C4-2B (cell line): Measurements from ENCODE around the gene ANKRD33B.

ENCODE experiments used
- H3K27ac ChIP-seq: fragments of 450-650 bp; 2 replicates; pipeline ENCODE4 v1.5.1; 2017
- ZFX ChIP-seq: fragments of 450-650 bp; IDR thresholded peaks from 2 replicates; pipeline ENCODE4 v1.6.1; 2017
- TF ChIP-seq, protein P1 (sequence below): fragments of 450-650 bp; conservative IDR thresholded peaks from 2 replicates; pipeline ENCODE4 v1.5.1; 2017; ENCODE audit warnings: mild to moderate bottlenecking

The ANKRD33B gene

DNA sequence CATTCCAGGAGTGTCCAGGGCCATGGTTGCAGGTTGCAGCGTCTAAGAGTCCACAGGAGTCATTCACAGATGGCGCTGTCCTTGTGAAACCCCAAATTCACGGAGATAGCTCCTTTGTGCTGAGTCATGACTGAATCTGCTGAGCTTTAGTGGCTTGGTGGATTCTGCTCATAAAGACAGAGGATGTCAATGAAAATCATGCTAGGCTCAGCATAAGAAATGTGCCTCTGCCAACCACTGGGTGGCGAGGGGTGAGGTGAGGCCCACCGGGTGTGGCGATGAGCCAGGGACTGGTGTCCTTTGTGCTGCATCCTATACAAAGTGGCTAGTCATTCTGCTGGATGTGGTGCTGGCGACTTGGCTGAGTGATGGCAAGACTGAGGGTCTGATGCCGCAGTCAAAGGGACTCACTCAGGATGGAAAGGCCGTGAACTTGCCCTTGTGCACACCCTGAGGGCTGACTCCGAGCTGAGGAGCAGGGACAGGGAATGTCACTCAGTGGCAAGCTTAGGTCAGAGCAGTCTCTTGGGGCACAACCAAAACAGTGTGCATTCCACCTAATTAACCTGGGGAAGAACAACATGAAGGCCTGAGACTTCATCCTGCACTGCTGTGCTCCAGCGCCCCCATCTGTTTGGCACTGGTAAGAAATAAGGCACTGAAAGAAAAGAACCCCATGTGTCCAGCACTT is 125.7 kb downstream of the ANKRD33B start:
- TF ChIP-seq, protein P1, sequence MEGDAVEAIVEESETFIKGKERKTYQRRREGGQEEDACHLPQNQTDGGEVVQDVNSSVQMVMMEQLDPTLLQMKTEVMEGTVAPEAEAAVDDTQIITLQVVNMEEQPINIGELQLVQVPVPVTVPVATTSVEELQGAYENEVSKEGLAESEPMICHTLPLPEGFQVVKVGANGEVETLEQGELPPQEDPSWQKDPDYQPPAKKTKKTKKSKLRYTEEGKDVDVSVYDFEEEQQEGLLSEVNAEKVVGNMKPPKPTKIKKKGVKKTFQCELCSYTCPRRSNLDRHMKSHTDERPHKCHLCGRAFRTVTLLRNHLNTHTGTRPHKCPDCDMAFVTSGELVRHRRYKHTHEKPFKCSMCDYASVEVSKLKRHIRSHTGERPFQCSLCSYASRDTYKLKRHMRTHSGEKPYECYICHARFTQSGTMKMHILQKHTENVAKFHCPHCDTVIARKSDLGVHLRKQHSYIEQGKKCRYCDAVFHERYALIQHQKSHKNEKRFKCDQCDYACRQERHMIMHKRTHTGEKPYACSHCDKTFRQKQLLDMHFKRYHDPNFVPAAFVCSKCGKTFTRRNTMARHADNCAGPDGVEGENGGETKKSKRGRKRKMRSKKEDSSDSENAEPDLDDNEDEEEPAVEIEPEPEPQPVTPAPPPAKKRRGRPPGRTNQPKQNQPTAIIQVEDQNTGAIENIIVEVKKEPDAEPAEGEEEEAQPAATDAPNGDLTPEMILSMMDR: peak; percentile 46
- TF ChIP-seq ZFX: no peak
- no peak overlapping the region; the same call in 1 of the 2 replicates for H3K27ac ChIP-seq

DNA sequence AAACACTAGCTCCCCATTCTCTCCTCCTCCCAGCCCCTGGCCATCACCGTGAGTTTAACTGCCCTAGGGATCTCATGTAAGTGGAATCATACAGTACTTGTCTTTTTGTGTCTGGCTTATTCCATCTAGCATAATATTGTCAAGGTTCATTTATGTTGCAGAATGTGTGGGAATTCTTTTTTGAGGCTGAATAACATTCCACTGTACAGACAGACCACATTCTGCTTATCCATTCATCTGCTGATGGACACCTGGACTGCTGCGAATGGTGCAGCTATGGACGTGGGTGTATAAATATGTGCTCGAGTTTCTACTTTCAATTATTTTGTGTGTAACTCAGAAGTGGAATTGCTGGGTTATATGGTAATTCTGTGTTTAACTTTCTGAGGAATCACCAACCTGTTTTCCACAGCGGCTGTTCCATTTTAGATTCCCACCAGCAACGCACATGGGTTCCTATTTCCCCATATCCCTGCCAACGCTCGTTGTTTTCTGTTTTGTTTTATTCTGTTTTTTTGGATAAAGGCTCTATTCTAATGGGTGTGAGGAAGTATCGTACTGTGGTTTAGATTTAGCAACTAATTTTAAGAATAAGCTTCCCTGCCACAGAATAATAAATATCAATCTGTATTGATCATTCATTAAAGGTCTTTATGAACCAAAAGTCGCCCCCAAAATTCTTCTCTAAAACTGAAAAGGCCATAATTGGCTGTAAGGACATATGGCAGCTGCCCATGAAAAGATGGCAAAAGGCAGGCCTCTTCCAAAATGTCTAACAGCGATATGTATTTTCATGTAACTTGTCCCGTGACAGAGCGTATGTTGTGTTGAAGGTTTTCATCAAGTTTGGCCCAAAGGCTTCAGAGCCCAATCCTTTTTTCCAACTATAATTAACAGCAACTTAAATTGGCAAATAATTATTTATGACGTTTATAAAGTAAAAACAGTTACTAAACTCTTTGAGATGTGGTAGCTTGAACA is 126.9 kb downstream of the ANKRD33B start:
- TF ChIP-seq, protein P1: no peak
- no peak for TF ChIP-seq ZFX
- no peak overlapping the region for H3K27ac ChIP-seq

DNA sequence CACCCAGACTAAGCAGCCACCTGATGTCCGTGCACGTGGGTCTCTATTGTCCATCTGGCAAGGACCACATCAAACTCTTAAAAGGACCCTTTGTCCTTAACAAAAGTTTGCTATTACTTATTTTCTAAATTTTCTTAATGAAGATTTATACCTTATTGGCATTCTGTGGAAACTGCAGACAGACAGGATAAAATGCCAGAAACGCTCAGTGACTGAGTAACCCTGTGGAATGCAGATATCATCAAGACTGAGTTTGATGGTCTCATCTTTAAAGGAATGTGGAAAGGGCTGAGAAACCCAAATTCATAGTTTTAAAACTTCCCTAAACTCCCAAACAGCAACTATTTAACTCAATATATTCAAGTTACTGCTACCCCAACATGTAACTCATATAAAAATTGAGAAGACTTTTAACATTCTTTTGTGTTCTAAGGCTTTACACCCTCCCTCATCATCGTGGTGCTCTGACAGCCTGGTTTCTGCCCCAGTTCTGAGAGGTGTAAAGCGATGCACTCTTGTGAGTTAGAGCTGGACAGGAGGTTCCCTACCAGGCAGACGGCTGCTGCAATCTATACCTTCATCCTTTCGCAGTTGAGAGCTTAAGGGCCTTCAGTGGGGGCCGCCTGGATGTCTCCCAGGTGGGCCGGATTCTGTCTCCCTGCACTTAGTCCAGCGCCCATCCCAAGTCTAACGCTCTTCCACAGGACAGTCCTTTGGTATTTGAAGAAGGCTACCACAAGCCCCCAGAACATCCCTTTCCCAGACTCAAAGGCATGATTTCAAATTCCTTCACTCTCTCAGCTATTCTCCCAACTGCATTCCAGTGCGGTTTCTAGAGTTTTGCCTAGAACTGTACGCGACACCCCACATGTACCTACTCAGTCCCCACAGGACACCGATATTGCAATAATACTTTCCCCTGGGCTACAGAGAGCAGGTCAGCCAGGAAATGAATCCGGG is 128.2 kb downstream of the ANKRD33B start:
- no peak for TF ChIP-seq ZFX
- TF ChIP-seq, protein P1: no peak
- no peak overlapping the region for H3K27ac ChIP-seq

DNA sequence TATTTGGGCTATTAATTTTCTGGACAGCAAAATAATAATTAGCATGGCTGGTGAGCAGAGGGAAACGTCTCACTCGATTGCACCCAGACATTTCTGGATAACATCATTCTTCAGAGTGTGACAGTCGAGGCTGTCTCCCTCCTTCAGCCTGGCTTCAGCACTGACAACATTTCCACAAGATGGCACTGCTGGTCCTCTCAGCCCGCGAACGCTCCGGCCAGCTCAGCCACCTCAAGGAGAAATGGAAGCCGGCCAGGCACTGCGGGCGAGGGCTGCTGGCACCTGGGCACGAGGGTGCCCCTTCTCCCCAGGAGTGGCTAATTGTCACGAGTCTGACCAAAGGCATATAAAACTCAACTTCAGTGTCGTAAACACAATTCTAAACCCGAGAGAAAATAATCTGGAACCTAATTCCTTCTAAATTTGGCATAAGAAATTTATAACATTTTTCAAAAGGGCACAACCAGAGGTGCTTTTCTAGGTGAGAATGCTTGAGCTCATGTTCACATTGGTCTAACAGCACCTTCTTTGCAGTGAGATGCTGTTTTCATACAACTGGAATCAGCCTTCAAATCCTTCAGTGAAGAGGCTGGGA is 131.3 kb downstream of the ANKRD33B start:
- no peak overlapping the region for H3K27ac ChIP-seq
- no peak for TF ChIP-seq ZFX
- TF ChIP-seq, protein P1: peak; percentile 97

DNA sequence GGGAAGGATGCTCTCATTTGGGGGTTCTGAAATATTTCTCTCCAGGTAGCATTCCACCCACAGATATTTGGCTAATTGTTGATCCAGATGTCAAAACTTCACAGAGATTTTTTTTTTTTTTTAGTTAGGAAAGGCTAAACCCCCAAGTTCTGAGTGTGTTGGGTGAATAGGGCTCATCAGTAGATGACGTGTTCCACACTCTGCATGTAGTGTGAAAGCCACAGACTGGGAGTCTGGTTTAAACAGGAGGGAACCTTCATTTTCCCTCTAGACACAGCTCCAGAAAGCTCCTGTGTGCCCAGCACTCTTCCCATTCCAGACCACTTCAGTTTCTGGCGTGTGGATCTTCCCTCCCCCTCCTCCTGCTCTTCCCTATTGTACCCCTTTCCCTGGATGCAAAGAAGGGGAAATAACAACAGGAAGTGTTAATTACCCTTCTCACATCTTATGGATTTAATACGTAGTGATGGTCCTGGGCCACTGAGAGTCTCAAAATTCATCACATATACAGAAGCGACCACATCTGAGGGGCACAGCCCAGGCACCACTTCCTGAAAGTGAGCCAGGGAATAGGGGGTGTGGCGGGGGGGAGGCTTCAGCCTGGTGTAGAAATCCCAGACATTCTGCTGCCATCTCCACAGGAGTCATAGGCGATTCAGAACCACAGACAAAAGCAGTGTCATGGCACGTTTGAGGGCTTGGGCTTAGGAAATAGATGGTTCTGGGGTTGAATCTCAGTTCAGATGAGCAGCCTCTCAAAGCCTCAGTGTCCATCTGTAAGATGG is 132.1 kb downstream of the ANKRD33B start:
- TF ChIP-seq, protein P1: no peak
- H3K27ac ChIP-seq: no peak overlapping the region

DNA sequence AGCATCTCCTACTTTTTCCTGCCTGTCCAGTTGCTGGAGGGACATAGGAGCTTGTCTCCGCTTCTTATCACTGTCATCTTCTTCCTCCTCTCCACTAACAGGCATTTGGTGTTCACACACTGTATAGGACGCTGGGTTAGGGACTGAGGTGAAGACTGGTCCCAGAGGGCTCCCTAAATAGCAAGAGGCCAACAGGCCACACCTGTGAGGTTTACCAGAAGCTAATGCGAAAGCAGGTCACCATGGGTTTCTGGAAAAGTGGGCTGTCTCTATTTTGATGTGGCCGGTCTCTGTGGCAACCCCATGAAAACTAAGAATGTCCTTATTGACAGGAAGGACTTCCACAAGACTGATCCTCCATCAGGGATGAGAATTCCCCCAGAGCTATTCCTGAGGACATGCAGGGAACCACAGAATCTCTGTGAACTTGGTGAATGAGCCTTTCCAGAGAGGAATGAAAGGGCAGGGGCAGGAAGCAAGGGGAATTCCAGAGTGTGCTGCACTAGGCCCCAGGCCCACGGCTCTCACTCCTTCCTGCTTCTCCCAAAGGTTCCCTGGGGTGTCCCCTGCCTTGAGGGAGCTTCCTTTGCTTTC is 135.5 kb downstream of the ANKRD33B start:
- peak overlapping the region; percentile 43 for H3K27ac ChIP-seq
- TF ChIP-seq, protein P1: no peak
- TF ChIP-seq ZFX: no peak
